Activated CD8-positive, alpha-beta memory T cell treated with anti-CD3 and anti-CD28 coated beads, Interleukin-2, amount 50 U/mL, for 48 hours (primary cell): ENCODE data around the gene ADCK1.
"Not testable (repeated sequence)": the region's sequence is repeated elsewhere in the genome, so short reads cannot be mapped to it uniquely, and the experiment has no call there.

Experiments used
- DNase-seq: peaks from one replicate; pipeline ENCODE4 v3.0.0-alpha.2; 2020

The ADCK1 gene

DNA sequence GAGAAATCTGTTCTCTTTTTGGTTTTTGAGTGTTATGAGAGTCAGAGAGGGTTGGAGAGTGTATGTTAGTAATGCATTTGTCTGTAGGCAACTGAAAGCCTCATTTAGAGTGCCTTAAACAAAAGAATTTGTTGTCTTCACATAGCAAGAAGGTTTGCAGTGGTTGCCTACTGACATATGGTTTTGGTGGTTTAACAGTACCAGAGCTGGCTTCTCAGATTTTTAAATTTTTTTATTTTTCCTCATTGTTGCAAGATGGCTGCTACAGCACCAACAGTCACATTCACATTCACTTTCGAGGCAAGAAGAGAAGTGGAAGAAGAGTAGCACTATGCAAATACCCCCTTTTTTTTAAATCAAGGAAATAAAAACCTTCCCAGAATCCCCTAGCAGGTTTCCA, 106.5 kb downstream of the ADCK1 start:
- no peak for DNase-seq

DNA sequence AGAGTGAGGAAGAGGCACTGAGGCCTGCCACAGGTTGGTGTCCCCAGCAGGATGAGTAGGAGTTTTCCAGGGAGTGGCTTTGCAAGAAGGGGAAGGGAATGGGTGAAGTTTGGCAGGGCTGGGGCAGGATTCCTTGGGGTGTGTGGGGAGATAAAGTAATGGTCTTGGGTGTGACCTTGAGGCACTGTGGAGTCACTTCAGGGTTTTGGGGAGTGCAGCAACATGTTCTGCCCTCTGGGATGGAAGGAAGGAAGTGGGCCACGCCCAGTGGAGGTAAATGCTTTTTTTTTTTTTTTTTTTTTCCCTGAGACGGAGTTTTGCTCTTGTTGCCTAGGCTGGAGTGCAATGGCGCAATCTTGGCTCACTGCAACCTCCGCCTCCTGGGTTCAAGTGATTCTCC, 108.9 kb downstream of the ADCK1 start:
- no peak for DNase-seq

DNA sequence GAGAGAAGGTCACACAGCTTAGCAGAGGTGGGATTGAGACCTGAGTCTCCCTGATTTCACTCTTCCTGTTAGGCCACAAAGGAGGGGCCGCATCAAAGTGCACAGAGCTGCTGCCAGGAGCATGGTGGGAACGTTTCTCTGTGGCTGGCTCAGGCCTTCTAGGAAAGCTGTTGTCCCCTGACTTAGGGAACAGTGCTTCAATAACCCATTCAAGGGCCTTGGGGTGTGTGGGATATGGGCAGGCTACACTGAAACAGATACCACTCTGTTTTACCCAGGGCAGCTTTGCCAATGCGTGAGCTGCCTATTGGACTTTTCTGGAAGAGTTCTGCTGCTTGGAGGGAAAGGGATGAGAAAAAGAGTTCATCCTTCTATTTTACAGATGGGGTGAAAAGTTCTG, 110.0 kb downstream of the ADCK1 start:
- DNase-seq: no peak

DNA sequence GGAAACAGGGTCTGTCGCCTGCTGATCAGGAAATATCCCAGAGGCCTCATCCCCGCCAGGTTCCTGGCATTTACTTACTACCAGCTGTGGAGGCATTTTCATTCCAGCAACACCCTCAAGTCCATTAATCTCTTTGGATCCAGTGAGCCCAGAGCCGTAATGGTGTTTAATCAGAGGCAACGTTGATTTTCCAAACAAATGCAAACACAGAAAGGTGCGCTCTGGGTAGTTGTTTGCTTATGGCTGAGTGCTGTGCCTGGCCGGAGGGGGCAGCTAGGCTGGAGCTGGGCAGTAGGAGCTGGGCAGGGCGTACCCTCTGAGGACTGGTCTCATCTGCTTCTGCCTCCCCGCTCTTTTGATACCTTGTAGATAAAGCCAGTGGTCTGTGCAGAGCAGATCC, 110.6 kb downstream of the ADCK1 start:
- no peak for DNase-seq

DNA sequence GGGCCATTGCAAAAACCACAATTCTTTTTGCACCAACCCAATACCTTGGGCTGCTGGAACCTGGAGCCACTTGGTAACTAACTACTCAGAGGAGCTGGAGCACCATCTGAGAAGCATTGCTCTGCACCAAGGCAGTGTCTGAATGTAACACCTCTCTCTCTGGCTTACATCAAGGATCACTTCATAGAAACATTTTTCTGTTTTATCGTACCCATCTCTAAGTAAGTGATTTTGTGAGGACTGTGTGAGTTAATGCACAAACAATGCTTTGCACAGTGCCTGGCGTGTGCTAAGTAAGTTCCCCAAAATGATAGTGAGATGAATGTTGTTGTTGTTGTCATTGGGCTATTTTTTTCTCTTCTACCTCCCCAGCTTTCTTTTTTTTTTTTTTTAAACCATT, 111.4 kb downstream of the ADCK1 start:
- no peak for DNase-seq

DNA sequence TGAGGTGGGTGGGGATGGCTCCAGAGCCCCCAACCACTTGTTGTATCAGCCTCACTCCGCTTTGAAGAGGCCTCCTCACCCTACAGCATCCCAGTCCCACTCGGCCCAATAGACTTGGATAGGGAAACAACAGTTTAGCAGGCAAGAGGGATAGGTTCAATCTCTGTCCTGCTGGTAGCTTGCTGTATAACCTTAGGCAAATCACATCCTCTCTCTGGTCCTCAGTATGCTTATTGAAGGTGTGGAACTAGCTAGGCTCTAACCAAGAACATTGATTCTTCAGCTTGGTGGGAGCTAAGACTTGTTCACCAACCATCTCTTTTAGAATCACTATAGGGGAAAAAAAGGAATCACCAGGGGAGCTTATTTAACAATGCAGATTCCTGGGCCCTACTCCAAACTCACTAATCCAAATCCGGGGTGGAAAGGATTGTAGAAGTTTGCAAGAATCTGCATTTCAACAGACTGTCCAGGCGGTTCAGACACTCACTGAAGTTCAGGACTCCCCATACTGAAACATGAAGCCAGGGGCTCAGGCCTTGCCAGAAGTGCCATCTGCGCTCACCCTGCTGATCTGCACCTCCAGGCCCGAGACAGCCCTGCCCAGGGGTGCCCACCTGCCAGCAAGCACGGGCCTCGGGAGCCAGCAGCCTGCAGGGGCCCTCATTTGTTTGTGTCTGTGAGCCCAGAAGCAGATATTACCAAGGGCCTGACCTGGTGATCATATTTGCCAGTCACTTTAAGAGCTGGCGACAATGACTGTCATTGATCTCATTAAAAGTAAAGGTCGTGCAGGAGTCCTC, 113.0 kb downstream of the ADCK1 start:
- no peak for DNase-seq

DNA sequence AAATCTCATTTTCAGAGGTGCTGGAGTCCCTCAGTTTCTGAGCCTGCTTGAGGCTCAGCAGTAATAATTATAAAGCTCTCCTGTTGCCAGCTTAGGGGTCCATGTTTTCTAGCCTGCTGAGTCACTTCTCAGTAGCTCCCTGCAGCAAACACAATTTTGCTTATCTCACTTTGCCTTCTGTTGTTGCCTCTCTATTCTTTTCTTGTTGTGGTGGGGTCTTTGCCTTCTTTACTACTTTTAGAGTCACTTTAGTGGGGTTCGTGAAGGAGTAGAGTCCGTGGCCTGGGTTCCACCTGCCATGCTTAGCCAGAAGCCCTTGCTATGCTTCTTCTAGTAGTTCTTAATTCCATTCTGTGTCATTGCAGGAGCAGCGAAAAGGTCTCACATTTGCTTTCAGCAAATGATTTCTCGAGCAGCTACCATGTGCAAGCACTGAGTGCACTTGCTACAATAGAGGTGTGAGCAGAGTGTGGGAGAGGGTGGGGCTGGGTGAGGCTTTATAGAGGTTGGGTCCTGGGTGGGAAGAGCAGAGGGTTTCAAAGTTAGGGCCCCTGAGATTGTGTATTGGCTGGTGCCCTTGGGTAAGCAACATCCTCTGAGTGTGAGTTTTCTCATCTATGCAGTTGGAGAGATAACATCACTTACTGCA, 114.3 kb downstream of the ADCK1 start:
- no peak for DNase-seq

DNA sequence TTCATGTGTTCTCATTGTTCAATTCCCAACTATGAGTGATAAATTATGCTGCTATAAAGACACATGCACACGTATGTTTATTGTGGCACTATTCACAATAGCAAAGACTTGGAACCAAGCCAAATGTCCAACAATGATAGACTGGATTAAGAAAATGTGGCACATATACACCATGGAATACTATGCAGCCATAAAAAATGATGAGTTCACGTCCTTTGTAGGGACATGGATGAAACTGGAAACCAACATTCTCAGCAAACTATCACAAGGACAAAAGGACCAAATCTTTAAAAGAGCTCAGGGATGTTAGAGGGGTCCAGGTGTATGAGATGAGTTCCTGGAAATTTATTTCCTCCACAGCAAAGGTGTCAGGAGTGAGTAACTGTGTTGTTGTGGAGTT, 115.5 kb downstream of the ADCK1 start:
- DNase-seq: not testable (repeated sequence)

DNA sequence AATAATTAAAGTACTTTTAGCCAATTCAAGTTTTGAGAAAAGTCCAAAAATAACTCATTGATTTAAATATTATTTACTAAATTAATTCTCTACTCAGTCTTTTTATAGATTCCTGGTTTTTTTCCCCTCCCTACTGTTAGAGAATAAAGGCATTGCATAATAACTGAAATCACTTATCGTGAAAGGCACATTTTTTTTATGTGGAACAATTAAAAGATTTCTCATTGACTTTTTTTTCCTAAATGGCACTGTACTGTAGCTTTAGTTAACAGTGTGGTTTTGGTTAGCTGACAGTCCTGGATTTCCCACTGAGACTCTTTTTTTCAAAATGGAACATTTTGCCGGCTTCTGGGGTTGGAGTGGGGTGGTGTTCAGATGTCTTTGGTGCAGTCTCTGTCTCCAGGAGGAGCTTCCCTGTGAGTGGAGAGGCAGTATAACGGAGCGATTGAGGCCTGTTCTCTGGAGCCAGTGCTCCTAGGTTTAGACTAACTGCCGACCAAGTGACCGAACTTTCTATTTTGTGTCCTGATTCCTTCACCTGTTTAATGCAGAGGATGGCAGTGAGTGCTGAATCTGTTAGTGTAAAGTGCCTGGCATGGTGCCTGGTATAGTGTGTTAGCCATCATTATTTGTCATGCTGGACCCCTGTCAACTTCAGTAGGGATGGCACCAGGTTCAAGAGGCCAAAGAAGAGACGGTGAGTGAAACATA, 117.7 kb downstream of the ADCK1 start:
- no peak for DNase-seq

DNA sequence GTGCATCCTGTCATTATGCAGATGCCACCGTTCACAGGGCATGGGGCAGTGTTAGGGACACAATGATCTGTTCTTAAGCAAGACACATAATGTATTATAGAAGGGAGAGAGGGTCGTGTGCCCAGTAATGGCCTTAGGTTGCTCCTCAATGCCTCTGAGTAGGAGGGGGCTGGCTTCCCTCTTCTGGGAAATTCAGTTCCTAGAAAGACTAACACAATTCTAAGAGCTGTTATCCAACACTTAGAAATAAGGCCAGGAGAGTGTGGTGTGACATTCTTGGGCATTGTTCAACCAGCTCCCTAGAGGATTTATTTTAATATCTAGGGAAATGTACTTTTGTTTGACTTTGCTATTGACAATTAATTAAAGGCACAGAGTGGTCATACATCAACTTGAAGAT, 118.5 kb downstream of the ADCK1 start:
- DNase-seq: no peak

DNA sequence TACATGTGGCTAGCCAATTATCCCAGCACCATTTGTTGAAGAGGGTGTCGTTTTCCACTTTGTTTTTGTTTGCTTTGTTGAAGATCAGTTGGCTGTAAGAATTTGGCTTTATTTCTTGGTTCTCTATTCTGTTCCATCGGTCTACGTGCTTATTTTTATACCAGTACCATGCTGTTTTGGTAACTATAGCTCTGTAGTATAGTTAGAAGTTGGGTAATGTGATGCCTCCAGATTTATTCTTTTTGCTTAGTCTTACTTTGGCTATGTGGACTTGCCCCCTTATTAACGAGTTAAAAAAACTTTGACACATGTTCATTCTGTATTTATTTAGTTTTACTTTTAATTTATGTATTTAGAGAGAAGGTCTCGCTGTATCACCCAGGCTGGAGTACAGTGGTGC, 120.4 kb downstream of the ADCK1 start:
- DNase-seq: no peak

DNA sequence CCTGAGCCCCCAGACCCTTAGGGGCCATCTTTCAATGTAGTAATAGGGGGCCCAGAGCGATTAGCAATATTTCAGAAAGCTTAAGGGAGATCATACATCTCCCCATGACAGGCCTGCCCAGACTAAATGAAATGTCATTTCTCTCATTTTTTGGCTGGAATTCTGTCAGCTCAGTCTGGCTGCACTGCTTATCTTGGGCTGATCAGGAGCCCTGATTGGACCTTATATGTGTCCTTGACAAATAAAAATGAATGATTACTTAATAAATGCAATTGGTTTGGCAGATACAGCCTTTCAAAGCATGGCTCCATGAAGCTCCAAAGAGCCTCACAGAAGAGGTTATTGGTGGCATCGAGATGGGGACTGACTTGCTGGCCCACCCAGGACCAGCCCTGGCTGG, 121.9 kb downstream of the ADCK1 start:
- DNase-seq: no peak

DNA sequence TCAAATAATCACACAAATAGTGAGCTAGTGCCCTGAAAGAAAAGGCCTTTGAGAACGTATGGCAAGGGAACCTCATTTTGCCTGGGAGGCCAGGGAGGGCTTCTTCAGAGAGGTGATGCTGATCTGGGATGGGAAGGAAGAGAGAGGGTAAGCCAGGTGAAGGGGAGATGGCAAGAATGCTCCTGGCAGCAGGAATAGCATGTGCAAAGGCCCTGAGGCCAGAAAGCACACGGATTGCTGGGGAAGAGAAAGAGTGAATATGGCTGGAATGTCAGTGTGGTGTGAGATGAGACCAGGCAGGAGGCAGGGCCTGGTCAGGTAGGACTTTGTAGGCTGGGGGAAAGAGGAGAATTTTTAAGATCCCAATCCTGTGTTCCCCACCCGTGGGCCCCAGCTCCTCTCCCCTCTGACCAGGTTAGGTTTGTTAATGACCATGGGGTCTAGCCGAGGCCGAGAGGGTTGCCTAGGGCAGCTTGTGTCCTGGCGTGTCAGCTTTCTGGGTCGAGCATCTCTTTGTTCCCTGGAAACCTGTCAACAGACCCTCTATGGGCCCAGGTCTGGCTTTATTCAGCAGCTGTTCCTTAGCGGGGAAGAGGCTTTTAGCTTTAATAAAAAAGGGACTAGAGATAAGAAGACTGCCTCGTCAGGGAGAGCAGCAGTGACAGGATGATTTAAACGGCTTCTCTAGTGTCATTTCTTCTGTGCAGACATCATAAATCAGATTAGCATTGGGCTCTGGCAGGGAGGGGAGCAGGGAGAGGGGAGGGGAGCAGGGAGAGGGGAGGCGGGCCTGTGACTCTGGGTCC, 123.4 kb downstream of the ADCK1 start:
- DNase-seq: no peak

DNA sequence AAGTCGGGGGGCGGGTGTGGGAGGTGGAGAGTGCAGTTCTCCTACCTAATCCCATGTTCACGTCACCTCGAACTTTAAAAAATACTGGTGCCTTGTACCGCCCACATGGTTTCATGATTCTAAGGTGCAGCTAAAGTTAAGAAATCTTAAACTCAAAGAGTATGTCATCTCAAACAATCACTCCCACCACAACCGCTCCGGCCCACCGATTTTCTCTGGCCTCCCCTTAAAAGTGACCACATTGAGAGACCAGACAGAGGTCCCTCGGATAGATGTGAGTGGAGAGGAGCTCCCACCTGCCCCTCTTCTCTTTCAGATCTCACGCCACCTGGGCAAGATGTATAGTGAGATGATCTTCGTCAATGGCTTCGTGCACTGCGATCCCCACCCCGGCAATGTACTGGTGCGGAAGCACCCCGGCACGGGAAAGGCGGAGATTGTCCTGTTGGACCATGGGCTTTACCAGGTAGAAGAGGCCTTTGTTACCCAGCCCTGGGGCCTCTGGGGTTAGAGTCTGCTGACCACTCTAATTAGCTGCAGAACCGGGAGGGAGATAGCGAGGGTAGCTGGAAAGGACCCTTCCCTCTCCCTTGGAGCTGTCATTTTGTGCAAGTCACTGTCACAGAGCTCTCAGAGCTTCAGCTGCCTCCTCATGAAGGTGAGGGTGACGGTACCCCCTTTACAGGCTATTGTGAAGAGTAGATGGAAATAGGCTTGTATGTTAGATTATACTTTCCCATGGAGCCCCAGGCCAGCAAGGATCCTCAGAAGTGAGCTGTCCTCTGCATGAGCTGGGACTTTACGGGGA, 124.4 kb downstream of the ADCK1 start:
- DNase-seq: no peak

DNA sequence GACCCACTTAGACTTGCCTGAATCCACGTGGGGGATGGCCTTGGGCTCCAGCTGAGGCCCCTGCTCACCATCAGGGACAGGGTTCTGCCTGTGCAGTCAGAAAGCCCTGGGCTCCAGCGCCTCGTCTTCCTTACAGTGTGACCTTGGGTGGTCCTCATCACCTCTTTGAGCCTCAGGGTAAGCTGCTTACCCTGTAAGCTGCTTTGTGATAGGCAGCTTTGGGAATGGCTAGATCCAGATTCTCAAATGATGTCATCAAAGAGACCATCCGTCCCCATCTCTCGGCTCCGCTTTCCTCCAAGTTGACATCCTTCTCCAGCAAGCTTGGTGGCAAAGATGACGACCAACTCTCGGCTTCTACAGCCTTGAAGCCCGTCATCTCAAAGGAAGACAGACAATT, 127.0 kb downstream of the ADCK1 start:
- DNase-seq: no peak

DNA sequence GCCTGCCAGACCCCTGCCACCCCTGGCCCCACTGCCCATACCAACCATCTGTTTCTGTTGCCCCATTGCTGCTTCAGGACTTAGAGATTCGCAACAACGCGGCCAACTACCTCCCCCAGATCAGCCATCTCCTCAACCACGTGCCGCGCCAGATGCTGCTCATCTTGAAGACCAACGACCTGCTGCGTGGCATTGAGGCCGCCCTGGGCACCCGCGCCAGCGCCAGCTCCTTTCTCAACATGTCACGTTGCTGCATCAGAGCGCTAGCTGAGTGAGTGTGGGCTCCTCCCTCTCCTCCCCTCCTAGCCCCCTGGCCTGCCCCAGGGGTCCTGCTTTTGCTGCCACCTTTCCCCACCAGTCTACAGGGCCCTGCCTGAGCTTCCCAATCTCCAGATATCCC, 131.5 kb downstream of the ADCK1 start:
- DNase-seq: no peak

DNA sequence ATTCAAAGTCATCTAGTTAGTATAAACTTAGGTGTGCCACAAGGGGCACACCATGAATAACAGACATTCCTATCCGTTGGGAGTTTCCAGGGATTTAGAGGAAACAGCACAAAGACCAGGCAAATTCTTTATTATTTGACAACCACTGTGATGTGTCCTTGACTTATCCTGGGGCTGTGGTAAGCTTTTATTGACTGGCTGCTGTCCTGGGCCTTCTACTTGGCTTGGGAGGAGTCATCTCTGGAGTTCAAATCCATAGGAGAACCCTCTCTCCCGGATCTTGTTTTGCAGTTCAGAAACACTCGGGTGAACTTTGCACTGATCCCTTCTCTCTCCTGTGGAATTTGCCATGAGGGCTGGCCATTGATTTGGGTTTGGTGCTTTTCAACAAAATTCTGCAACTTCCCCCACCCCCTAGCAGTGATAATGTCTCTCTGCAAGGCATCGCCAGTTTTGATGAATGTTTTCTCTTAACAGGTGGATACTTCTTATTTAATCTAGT, 136.3 kb downstream of the ADCK1 start:
- no peak for DNase-seq

DNA sequence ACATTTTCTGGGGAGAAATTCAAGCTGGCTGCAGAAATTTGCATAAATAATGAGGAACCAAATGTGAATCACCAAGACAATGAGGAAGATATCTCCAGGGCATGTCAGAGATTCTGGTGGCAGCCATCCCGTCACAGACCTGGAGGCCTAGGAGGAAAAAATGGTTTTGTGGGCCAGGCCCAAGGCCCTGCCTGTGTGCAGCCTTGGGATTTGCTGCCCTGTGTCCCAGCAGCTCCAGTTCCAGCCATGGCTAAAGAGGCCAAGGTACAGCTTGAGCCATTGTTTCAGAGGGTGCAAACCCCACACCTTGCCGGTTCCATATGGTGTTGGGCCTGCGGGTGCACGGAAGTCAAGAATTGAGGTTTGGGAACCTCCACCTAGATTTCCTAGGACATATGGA, 147.5 kb downstream of the ADCK1 start:
- no peak for DNase-seq

DNA sequence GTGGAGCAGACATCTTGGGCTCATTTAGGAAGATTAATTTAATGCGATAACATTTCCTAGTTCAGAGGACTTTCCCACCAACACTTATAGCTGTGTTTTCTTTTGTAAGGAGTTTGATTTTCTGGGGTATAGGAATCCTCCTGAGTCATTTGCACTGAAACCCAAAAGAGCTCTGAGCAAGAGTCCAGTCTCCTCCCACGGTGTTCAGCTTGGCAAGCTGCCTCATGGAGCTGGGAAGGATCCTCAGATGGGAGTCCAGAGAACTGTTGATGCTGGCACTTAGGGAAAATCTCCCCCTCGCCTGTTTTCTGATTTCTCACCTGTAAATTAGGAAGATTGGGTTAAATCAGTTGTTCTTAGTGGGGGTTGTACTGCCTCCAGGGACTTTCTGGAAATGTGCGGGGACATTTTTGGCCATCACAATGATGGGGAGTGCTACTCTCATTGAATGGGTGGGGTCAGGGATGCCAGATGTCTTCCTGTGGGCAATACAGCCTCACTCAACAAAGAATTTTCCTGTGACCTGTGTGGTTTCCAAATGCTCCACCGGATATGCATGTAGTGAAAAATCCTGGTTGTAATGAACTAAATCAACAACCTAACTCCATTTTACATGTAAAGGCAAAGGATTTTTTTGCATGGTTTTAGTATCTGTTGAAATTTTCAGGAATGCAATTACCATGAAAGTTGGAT, 150.6 kb downstream of the ADCK1 start:
- no peak for DNase-seq

DNA sequence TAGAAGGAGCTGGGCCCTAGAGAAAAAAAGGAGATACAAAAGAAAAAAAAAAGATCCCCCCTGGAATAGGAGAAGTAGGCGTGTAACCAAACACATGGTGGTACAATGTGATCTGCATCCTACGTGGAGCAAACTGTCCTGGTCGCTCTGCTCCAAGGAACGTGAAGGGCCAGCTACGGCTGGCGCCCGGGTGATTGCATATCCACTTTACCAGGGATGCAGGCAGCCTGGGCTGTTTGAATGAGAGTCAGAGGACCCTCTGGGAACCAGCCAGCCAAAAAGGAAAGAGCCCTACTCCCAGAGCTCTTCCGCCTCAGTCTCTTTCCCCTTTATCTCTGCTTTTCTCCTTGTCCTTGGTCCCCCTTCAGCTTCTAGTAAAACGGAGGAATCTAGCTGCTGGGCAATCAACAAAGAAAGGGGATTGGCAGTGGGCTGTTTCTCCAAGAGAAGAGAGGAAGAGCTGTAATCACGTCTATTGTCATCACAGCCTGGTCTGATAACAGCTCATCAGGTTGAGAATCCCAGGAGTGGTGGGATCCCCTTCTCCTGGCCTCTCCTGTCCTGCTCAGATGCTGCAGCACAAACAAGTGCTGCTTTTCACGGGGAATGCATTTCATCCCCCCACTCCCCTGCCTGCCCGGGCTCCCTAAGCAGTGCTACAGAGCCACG, 156.0 kb downstream of the ADCK1 start:
- no peak for DNase-seq

DNA sequence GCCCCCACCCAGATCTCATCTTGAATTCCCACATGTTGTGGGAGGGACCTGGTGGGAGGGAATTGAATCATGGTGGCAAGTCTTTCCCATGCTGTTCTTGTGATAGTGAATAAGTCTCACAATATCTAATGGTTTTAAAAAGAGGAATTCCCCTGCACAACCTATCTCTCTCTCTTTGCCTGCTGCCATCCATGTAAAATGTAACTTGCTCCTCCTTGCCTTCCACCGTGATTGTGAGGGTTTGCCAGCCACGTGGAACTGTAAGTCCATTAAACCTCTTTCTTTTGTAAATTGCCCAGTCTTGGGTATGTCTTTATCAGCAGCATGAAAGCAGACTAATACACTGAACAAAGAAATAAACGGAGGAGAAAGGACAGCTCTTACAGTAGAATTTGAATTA, 159.8 kb downstream of the ADCK1 start:
- DNase-seq: not testable (repeated sequence)
